ENCODE measurements around the gene MXD3.
"Not testable (repeated sequence)": the region's sequence is repeated elsewhere in the genome, so short reads cannot be mapped to it uniquely, and the experiment has no call there.

MXD3 gene

GRCh38 chr5:177265395-177265794 is 46.3 kb downstream of the MXD3 start:
- no peak for DNase-seq (ENCODE audit: low spot score)

GRCh38 chr5:177264178-177264577 is 47.5 kb downstream of the MXD3 start:
- DNase-seq (ENCODE audit: low spot score) = no peak

GRCh38 chr5:177261510-177261909 is 50.2 kb downstream of the MXD3 start:
- DNase-seq (ENCODE audit: low spot score) = no peak

- no peak for DNase-seq (ENCODE audit: low spot score)
These were observed 50.7 kb downstream of the MXD3 start for GRCh38 chr5:177260961-177261360.

GRCh38 chr5:177258711-177259110 is 53.0 kb downstream of the MXD3 start:
- not testable (repeated sequence) for DNase-seq (ENCODE audit: low spot score)

All from iPS-NIHi11 (cell line).